Endothelial cell of umbilical vein (primary cell): ENCODE data around the gene ARID3B. TPM values are rescaled to one million over a fixed set of nuclear protein-coding genes. Genes with fewer than 3 reads are reported as not detected.

Experiments used
- BruUV-seq: library from RNA; stranded (reverse); fragments of 400-500 nt; replicated peaks from 2 replicates; lab custom pipeline; 2021; lab: Mats Ljungman, UMichigan
- CTCF ChIA-PET: fragments of 300-600, 350-600 bp; sonication (Branson Sonifier 250); formaldehyde crosslinking; loops from one replicate; lab custom pipeline; 2021; ENCODE audit warnings: antibody characterized with exemption, inconsistent platforms; lab: Charles Lee
- POLR2A ChIA-PET: fragments of 300-600, 350-600 bp; sonication (Branson Sonifier 250); formaldehyde crosslinking; loops from one replicate; lab custom pipeline; 2021; ENCODE audit warnings: antibody characterized with exemption, inconsistent platforms; lab: Charles Lee
- DNase-seq: peaks from one replicate; pipeline ENCODE4 v3.0.0-alpha.2; 2011; ENCODE audit warnings: low read depth, low spot score
- FAIRE-seq: peaks from 2 replicates; lab custom pipeline; 2011; peaks lifted over from hg19 to GRCh38; lab: Jason Lieb, UNC
- H2AFZ ChIP-seq: 2 replicates; pipeline ENCODE4 v1.6.0; 2012; ENCODE audit warnings: low read depth, low read length, control low read depth, inconsistent platforms
- H3K27ac ChIP-seq: 2 replicates; pipeline ENCODE4 v1.5.1; 2011; ENCODE audit warnings: low read depth, mild to moderate bottlenecking, control low read depth, low read length, moderate library complexity; ENCODE audit not compliant: insufficient read depth
- H3K27me3 ChIP-seq, 2 experiments: 2 replicates each; pipeline versions ENCODE4 v1.6.0 to v1.6.1; 2011; ENCODE audit warnings: low read length in 2 of 2, mixed read lengths in 1 of 2; ENCODE audit not compliant: control insufficient read depth in 2 of 2, insufficient read depth in 2 of 2
- H3K36me3 ChIP-seq, 2 experiments: 2 replicates in 1 of 2; 3 replicates in 1 of 2; pipeline ENCODE4 v1.5.1; 2011; ENCODE audit warnings: low read length in 2 of 2, mild to moderate bottlenecking in 1 of 2, moderate library complexity in 1 of 2; ENCODE audit not compliant: control insufficient read depth in 2 of 2, insufficient read depth in 2 of 2; ENCODE audit errors: extremely low read depth in 1 of 2
- H3K4me1 ChIP-seq: 3 replicates; pipeline ENCODE4 v1.5.1; 2011; ENCODE audit warnings: mild to moderate bottlenecking, low read length; ENCODE audit not compliant: control insufficient read depth, insufficient read depth; ENCODE audit errors: extremely low read depth
- H3K4me2 ChIP-seq: 2 replicates; pipeline ENCODE4 v1.6.1; 2011; ENCODE audit warnings: low read length, control low read depth, mixed read lengths; ENCODE audit not compliant: insufficient read depth
- H3K4me3 ChIP-seq, 3 experiments: fragments of 200-600 bp in 1 of 3; sonication (generic), shearing (Covaris generic) in 1 of 3; replicated peaks in 1 of 3; 2 replicates each; pipeline ENCODE4 v1.5.1; 2011 to 2016; ENCODE audit warnings: control low read depth in 3 of 3, low read length in 3 of 3, mild to moderate bottlenecking in 2 of 3, inconsistent platforms in 1 of 3, low read depth in 1 of 3, moderate library complexity in 1 of 3; ENCODE audit not compliant: insufficient read depth in 1 of 3
- H3K79me2 ChIP-seq: 2 replicates; pipeline ENCODE4 v1.6.0; 2012; ENCODE audit warnings: low read length, inconsistent platforms; ENCODE audit not compliant: control insufficient read depth, insufficient read depth
- H3K9ac ChIP-seq: replicated peaks from 2 replicates; pipeline ENCODE3; 2011; ENCODE audit warnings: low read length, control low read depth; ENCODE audit not compliant: insufficient read depth; ENCODE audit errors: extremely low read depth
- H3K9me1 ChIP-seq: replicated peaks from 3 replicates; pipeline ENCODE4 v1.6.0; 2011; ENCODE audit warnings: mild to moderate bottlenecking, low read length; ENCODE audit not compliant: control insufficient read depth, insufficient read depth; ENCODE audit errors: extremely low read depth
- H3K9me3 ChIP-seq: replicated peaks from 2 replicates; pipeline ENCODE4 v1.5.1; 2012; ENCODE audit warnings: low read length, inconsistent platforms; ENCODE audit not compliant: control insufficient read depth, insufficient read depth
- H4K20me1 ChIP-seq: replicated peaks from 2 replicates; pipeline ENCODE3; 2011; ENCODE audit warnings: mild to moderate bottlenecking, low read length; ENCODE audit not compliant: control insufficient read depth, insufficient read depth; ENCODE audit errors: extremely low read depth
- EZH2 ChIP-seq: IDR thresholded peaks from 2 replicates; pipeline ENCODE4 v1.6.1; 2012; ENCODE audit warnings: borderline replicate concordance, low read depth, mild to moderate bottlenecking, moderate library complexity, low read length, inconsistent platforms; ENCODE audit not compliant: severe bottlenecking
- FOS ChIP-seq: IDR thresholded peaks from 2 replicates; pipeline ENCODE4 v1.6.1; 2011; ENCODE audit warnings: mild to moderate bottlenecking, low read length, moderate library complexity, borderline replicate concordance; ENCODE audit not compliant: insufficient read depth
- GATA2 ChIP-seq: IDR thresholded peaks from 2 replicates; pipeline ENCODE4 v1.7.0; 2011; ENCODE audit warnings: low read depth, mild to moderate bottlenecking, moderate library complexity, mixed read lengths, low read length; ENCODE audit not compliant: insufficient read length, insufficient read depth
- JUN ChIP-seq: IDR thresholded peaks from 2 replicates; pipeline ENCODE4 v1.6.1; 2011; ENCODE audit warnings: borderline replicate concordance, low read depth; ENCODE audit not compliant: insufficient read length, insufficient read depth
- MYC ChIP-seq: IDR thresholded peaks from one replicate; pipeline ENCODE4 v1.6.1; 2011; ENCODE audit warnings: mild to moderate bottlenecking, low read depth, low read length
- POLR2A ChIP-seq: IDR thresholded peaks from 2 replicates; pipeline ENCODE4 v1.6.1; 2012; ENCODE audit warnings: low read depth, mild to moderate bottlenecking, control low read depth, low read length
- POLR2AphosphoS5 ChIP-seq: IDR thresholded peaks from 2 replicates; pipeline ENCODE4 v1.6.1; 2012; ENCODE audit warnings: low read depth, mild to moderate bottlenecking, control low read depth, low read length, moderate library complexity; ENCODE audit not compliant: insufficient read depth
- dilution Hi-C: fragments of 300-500 bp; cut with MboI; formaldehyde crosslinking; loops from one replicate; pipeline ENCODE4 v1.15.0; 2019; ENCODE audit warnings: low sequenced_read_pairs; ENCODE audit not compliant: extremely low pct_ligation_motif_present
- intact Hi-C: fragments of 100-400 bp; cut with micrococcal nuclease; formaldehyde crosslinking; loops from one replicate; pipeline ENCODE4 v1.10.0; 2022
- polyA plus RNA-seq, 4 experiments: library from polyadenylated mRNA; depleted of rRNA in 3 of 4; stranded (reverse) in 3 of 4; unstranded in 1 of 4; fragments of >200 nt; gene quantifications; 2 replicates each; pipeline versions ENCODE4 v1.2.1 to v1.2.3, GENCODE V29; 2011 to 2012; ENCODE audit warnings: missing spikeins in 1 of 4
- total RNA-seq: library from RNA; stranded (reverse); gene quantifications from 2 replicates; pipeline ENCODE4 v1.2.3, GENCODE V29; 2021
- TF ChIP-seq, protein P1 (sequence below): IDR thresholded peaks from 2 replicates; pipeline ENCODE4 v1.6.1; 2011; ENCODE audit not compliant: insufficient read depth, insufficient read length
- TF ChIP-seq, protein P2 (sequence below), 2 donors: IDR thresholded peaks; 1 replicate in 1 of 2; 2 replicates in 1 of 2; pipeline ENCODE4 v1.5.1; 2011; ENCODE audit warnings: low read length in 2 of 2, mild to moderate bottlenecking in 2 of 2, moderate library complexity in 2 of 2, control low read depth in 1 of 2, inconsistent platforms in 1 of 2, low read depth in 1 of 2; ENCODE audit not compliant: insufficient read depth in 1 of 2; ENCODE audit errors: extremely low read depth in 1 of 2

Gene ARID3B
- total and polyA plus RNA-seq, 2 donors (not counting 3 experiments of a cell fraction or from before 2014, with no cell fraction given): 6.2 to 10.0 TPM

DNA sequence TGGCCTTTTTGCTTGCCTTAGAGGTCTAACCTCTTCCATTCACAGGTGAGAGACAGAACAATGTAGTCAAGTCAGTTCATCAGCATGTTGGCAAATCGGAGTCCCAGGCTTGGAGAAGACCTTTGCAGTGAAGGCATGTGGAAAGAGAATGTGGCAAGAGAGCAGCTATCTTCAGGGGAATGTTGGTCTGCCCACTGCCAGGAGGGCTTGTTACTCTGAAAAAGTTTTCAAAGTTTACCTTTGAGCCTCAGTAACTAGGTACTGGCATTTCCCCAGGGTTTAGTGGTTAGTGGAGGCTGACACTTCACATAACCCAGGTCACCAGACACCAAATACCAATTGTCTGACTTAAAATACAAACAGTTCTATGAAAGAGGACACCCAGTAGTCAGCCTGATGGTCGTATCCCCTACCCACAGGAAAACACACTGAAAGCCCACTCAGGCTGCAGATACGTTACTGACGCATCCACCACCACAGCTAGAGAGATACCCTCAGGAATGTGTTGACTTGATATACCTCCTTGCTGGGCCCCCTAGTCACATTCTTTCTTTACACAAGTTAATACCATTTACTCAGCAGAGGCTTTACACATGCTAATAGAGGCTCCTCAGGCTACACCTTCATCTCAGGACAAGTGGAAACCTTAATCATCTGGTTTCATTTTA lies 9.7 kb upstream of the ARID3B start:
- ChIA-PET POLR2A (no interaction called here), CTCF (no interaction called here)
- no peaks in the 10 kb centered on the region for H3K36me3 ChIP-seq
- no peaks in the 10 kb centered on the region for H3K79me2 ChIP-seq
- H3K9ac ChIP-seq: no peak overlapping the region
- no peak overlapping the region for H2AFZ ChIP-seq
- FAIRE-seq (no peak), DNase-seq (no peak)
- no peak overlapping the region for H3K4me3 ChIP-seq
- no peak overlapping the region for H3K27ac ChIP-seq
- no peaks in the 10 kb centered on the region for H3K9me3 ChIP-seq
- TF ChIP-seq, protein P1, sequence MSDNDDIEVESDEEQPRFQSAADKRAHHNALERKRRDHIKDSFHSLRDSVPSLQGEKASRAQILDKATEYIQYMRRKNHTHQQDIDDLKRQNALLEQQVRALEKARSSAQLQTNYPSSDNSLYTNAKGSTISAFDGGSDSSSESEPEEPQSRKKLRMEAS: no peak
- TF ChIP-seq EZH2: no peak
- TF ChIP-seq POLR2A: no peak
- no peak for TF ChIP-seq POLR2AphosphoS5
- TF ChIP-seq MYC: no peak
- TF ChIP-seq, protein P2, sequence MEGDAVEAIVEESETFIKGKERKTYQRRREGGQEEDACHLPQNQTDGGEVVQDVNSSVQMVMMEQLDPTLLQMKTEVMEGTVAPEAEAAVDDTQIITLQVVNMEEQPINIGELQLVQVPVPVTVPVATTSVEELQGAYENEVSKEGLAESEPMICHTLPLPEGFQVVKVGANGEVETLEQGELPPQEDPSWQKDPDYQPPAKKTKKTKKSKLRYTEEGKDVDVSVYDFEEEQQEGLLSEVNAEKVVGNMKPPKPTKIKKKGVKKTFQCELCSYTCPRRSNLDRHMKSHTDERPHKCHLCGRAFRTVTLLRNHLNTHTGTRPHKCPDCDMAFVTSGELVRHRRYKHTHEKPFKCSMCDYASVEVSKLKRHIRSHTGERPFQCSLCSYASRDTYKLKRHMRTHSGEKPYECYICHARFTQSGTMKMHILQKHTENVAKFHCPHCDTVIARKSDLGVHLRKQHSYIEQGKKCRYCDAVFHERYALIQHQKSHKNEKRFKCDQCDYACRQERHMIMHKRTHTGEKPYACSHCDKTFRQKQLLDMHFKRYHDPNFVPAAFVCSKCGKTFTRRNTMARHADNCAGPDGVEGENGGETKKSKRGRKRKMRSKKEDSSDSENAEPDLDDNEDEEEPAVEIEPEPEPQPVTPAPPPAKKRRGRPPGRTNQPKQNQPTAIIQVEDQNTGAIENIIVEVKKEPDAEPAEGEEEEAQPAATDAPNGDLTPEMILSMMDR (IDR thresholded peaks at IDR 0.05; ENCODE audit: extremely low read depth in 1 of 2, insufficient read depth in 1 of 2, low read depth in 1 of 2, low read length in 2 of 2): no peak
- TF ChIP-seq FOS: no peak
- TF ChIP-seq JUN: no peak
- TF ChIP-seq GATA2: no peak
- H3K27me3 ChIP-seq: no peaks in the 10 kb centered on the region
- no peak overlapping the region for H3K4me2 ChIP-seq
- H4K20me1 ChIP-seq: no peaks in the 10 kb centered on the region
- peaks cover 2% of the 10 kb centered on the region for H3K4me1 ChIP-seq
- BruUV-seq: no TSS peak
- dilution Hi-C loops (no loop called here), intact Hi-C loops (no loop called here)
- H3K9me1 ChIP-seq: no peaks in the 10 kb centered on the region
